Lung microvascular endothelial cell (primary cell): ENCODE results near the gene ANTKMT. TPM values are rescaled to one million over a fixed set of nuclear protein-coding genes. Genes with fewer than 3 reads are reported as not detected.
"Not testable (repeated sequence)": the region's sequence is repeated elsewhere in the genome, so short reads cannot be mapped to it uniquely, and the experiment has no call there.

ENCODE experiments used
- DNase-seq, 2 donors: peaks; one replicate each; pipeline versions ENCODE4 v3.0.0 to v3.0.0-alpha.2; 2010; ENCODE audit warnings: low read depth in 2 of 2
- total RNA-seq: library from RNA; depleted of rRNA; stranded (reverse); fragments of >200 nt; gene quantifications from 2 replicates; pipeline ENCODE4 v1.2.1, GENCODE V29; 2014

ANTKMT gene
- total RNA-seq, 1 donor from 2014 or later, result 31.2 TPM

- DNase-seq, result no peak
Observed at GRCh38 chr16:741986-742629, 21.2 kb downstream of the ANTKMT start.

- DNase-seq, result not testable (repeated sequence)
Observed at GRCh38 chr16:742894-743293, 21.9 kb downstream of the ANTKMT start.

GRCh38 chr16:743794-744500, 23.0 kb downstream of the ANTKMT start:
- no peak for DNase-seq

GRCh38 chr16:745739-746138, 24.8 kb downstream of the ANTKMT start:
- peak in 1 of 2 donors; percentile 25 for DNase-seq

GRCh38 chr16:746637-747036, 25.7 kb downstream of the ANTKMT start:
- no peak for DNase-seq

- DNase-seq, result no peak
Observed at GRCh38 chr16:747978-748746, 27.2 kb downstream of the ANTKMT start.

GRCh38 chr16:749010-749409, 28.1 kb downstream of the ANTKMT start:
- no peak for DNase-seq

GRCh38 chr16:750485-750884, 29.5 kb downstream of the ANTKMT start:
- no peak for DNase-seq

- DNase-seq, result no peak
Observed at GRCh38 chr16:751152-752006, 30.4 kb downstream of the ANTKMT start.

GRCh38 chr16:752007-752312, 31.0 kb downstream of the ANTKMT start:
- no peak for DNase-seq

- DNase-seq, result not testable (repeated sequence)
Observed at GRCh38 chr16:754121-754607, 33.2 kb downstream of the ANTKMT start.

- DNase-seq, result no peak
Observed at GRCh38 chr16:754656-755055, 33.7 kb downstream of the ANTKMT start.

GRCh38 chr16:756428-756827, 35.5 kb downstream of the ANTKMT start:
- DNase-seq, result no peak

GRCh38 chr16:759110-759910, 38.4 kb downstream of the ANTKMT start:
- DNase-seq, result no peak

GRCh38 chr16:760065-760464, 39.1 kb downstream of the ANTKMT start:
- no peak for DNase-seq

- DNase-seq, result no peak
Observed at GRCh38 chr16:760545-761343, 39.8 kb downstream of the ANTKMT start, which contains the start of gene MSLN. MSLN (plus strand) TSS chr16:760734; CDS start chr16:762681, 1,947 bp downstream.

- DNase-seq, result no peak
Observed at GRCh38 chr16:761625-762513, 40.9 kb downstream of the ANTKMT start.

GRCh38 chr16:762595-763268, 41.8 kb downstream of the ANTKMT start:
- DNase-seq, result no peak
